Occipital lobe (tissue), 2 donors: ENCODE data around the gene ZMAT5. TPM values are rescaled to one million over a fixed set of nuclear protein-coding genes. Genes with fewer than 3 reads are reported as not detected.

Experiments
- DNase-seq: peaks from one replicate; lab custom pipeline; 2025; lab: John Stamatoyannopoulos, UW
- total RNA-seq: library from RNA; depleted of rRNA; stranded (reverse); fragments of >200 nt; gene quantifications from one replicate; pipeline ENCODE4 v1.2.3, GENCODE V29; 2014

ZMAT5 gene
- total RNA-seq, 1 donor from 2014 or later = 10.3 TPM

- DNase-seq = no peak
Measured at GRCh38 chr22:29732883-29733282, 33.9 kb downstream of the ZMAT5 start.

- no peak for DNase-seq
Measured at GRCh38 chr22:29731058-29731850, 35.6 kb downstream of the ZMAT5 start.

GRCh38 chr22:29729161-29729560 is 37.6 kb downstream of the ZMAT5 start:
- no peak for DNase-seq

- no peak for DNase-seq
Measured at GRCh38 chr22:29727131-29727523, 39.7 kb downstream of the ZMAT5 start.

GRCh38 chr22:29726512-29727130 is 40.2 kb downstream of the ZMAT5 start:
- DNase-seq = no peak

GRCh38 chr22:29726106-29726505 is 40.7 kb downstream of the ZMAT5 start:
- DNase-seq = no peak

- DNase-seq = no peak
Measured at GRCh38 chr22:29724843-29725242, 42.0 kb downstream of the ZMAT5 start.

GRCh38 chr22:29723766-29724165 is 43.0 kb downstream of the ZMAT5 start:
- DNase-seq = no peak

- DNase-seq = no peak
Measured at GRCh38 chr22:29722587-29722986, 44.2 kb downstream of the ZMAT5 start.

- DNase-seq = no peak
Measured at GRCh38 chr22:29722151-29722550, 44.7 kb downstream of the ZMAT5 start.

- DNase-seq = no peak
Measured at GRCh38 chr22:29720811-29721323, 45.9 kb downstream of the ZMAT5 start.

- no peak for DNase-seq
Measured at GRCh38 chr22:29719899-29720645, 46.7 kb downstream of the ZMAT5 start, which contains the start of gene CABP7. TSS of gene CABP7 (plus strand) at chr22:29720003. CDS start at chr22:29720425, 422 bp downstream.

GRCh38 chr22:29718949-29719898 is 47.6 kb downstream of the ZMAT5 start:
- DNase-seq = no peak

GRCh38 chr22:29717789-29718188 is 49.0 kb downstream of the ZMAT5 start:
- no peak for DNase-seq

- DNase-seq = peak; percentile 57
Measured at GRCh38 chr22:29716814-29717545, 49.8 kb downstream of the ZMAT5 start.

GRCh38 chr22:29715705-29716104 is 51.1 kb downstream of the ZMAT5 start:
- no peak for DNase-seq

- DNase-seq = no peak
Measured at GRCh38 chr22:29715240-29715639, 51.6 kb downstream of the ZMAT5 start.

GRCh38 chr22:29713156-29713727 is 53.6 kb downstream of the ZMAT5 start:
- no peak for DNase-seq

GRCh38 chr22:29712119-29712518 is 54.7 kb downstream of the ZMAT5 start:
- DNase-seq = no peak
